ENCODE measurements around the gene IGF2R. TPM values are rescaled to one million over a fixed set of nuclear protein-coding genes. Genes with fewer than 3 reads are reported as not detected.

The IGF2R gene
- total and polyA plus RNA-seq, 8 donors = 11.0 to 54.0 (median 34.7) TPM

GRCh38 chr6:160085226-160085625 is 116.3 kb downstream of the IGF2R start:
- Histone ChIP-seq H3K27me3 (no peaks in the 10 kb centered on the region), H3K9me3 (no peaks in the 10 kb centered on the region), H3K4me1 (no peaks in the 10 kb centered on the region), H3K27ac (no peak overlapping the region), H3K4me3 (no peak overlapping the region), H3K36me3 (peaks cover 4 to 77% (median 29%) of the 10 kb centered on the region in 3 donors)
- ATAC-seq (no peak), FAIRE-seq (no peak), DNase-seq (no peak)
- no peak for TF ChIP-seq CTCF (IDR thresholded peaks at IDR 0.05)
- 72 to 76% methylated on average over 5 of the region's 5 CpGs for WGBS, 2 donors
- intact Hi-C loops (cut with DNase I) = loop anchor here in 1 of 3 donors (10.0 kb wide), 1 partner anchor 370 kb away; no protein-coding TSS in a partner anchor

DNA sequence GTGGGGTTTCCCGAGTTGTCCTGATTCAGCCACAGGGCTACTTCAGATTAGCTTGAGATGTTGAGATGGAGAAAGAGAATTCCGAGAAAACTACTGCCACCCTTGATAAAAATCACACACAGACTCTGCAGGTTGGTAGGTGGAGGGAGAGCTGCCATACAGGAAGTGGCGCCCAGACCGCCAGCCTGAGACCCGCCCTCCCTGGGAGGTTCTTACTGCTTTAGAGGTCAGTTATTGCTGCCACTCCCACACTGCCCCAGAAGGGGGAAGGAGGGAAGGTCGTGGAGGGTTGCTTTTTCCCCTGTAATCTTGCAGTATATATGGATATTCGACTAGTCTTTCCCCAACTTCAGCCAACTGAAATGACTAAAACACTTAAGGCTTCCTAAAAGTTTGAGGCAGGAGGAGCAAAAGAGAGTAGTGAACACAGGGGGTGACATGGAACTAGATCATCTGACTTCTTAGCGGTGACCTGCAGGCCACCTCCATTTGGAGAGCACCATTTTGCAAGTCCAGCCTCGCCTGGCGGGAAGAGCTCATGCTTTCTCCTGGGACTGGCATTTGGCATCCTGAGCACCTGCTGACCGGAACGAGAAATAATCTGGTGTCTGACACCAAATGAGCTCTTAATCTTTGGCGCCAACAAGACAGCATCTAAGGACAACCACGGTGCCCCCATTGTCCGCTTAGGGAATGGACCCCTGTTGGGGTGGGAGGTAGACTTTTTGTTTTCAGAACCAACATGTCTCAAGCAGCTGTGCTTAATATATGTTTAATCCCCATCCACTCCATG is 117.0 kb downstream of the IGF2R start:
- H3K4me3 ChIP-seq = no peak overlapping the region
- intact Hi-C loops (cut with DNase I) = loop anchor here in 1 of 3 donors (10.0 kb wide), 1 partner anchor 369 kb away; no protein-coding TSS in a partner anchor
- no peak for FAIRE-seq
- H3K36me3 ChIP-seq = peaks cover 4 to 76% (median 30%) of the 10 kb centered on the region in 3 donors
- no peak for DNase-seq
- no peaks in the 10 kb centered on the region for H3K4me1 ChIP-seq
- ATAC-seq = no peak
- H3K27ac ChIP-seq = no peak overlapping the region
- no peaks in the 10 kb centered on the region for H3K27me3 ChIP-seq
- WGBS, 2 donors = 87 to 90% methylated on average over 15 of the region's 15 CpGs
- no peak for TF ChIP-seq CTCF (IDR thresholded peaks at IDR 0.05)
- H3K9me3 ChIP-seq = no peaks in the 10 kb centered on the region

- Histone ChIP-seq H3K36me3 (peaks cover 8 to 74% (median 36%) of the 10 kb centered on the region in 3 donors), H3K27ac (no peak overlapping the region), H3K27me3 (no peaks in the 10 kb centered on the region), H3K9me3 (no peaks in the 10 kb centered on the region), H3K4me1 (no peaks in the 10 kb centered on the region), H3K4me3 (no peak overlapping the region)
- no peak for FAIRE-seq
- DNase-seq = no peak
- no peak for ATAC-seq
- no peak for TF ChIP-seq CTCF (IDR thresholded peaks at IDR 0.05)
- intact Hi-C loops (cut with DNase I) = loop anchor here in 1 of 3 donors (10.0 kb wide), 1 partner anchor 368 kb away; no protein-coding TSS in a partner anchor
- WGBS, 2 donors = 91 to 93% methylated on average over 8 of the region's 8 CpGs
These were observed 117.9 kb downstream of the IGF2R start for GRCh38 chr6:160086754-160087153.

- H3K27ac ChIP-seq = no peak overlapping the region
- no peaks in the 10 kb centered on the region for H3K27me3 ChIP-seq
- H3K36me3 ChIP-seq = peaks cover 8 to 79% (median 37%) of the 10 kb centered on the region in 3 donors
- H3K4me3 ChIP-seq = no peak overlapping the region
- WGBS, 2 donors = 64 to 66% methylated on average over 13 of the region's 13 CpGs
- FAIRE-seq (peak; percentile 23), ATAC-seq (peak in 3 of 4 donors; percentile 80 to 82 (median 80)), DNase-seq (peak in 4 of 6 donors; percentile 18 to 65 (median 35))
- TF ChIP-seq CTCF (IDR thresholded peaks at IDR 0.05) = peak in 2 of 4 donors; percentile 31 to 49
- intact Hi-C loops (cut with DNase I) = loop anchor here in 1 of 3 donors (10.0 kb wide), 1 partner anchor 367 kb away; no protein-coding TSS in a partner anchor
- H3K4me1 ChIP-seq = no peaks in the 10 kb centered on the region
- no peaks in the 10 kb centered on the region for H3K9me3 ChIP-seq
These were observed 119.3 kb downstream of the IGF2R start for GRCh38 chr6:160088069-160088783.
